ENCODE results near the gene SPOP.

SPOP gene

GRCh38 chr17:49699966-49700575, 22.2 kb upstream of the SPOP start:
- Histone ChIP-seq H3K4me3 (IDR thresholded peaks at IDR 0.05; ENCODE audit: insufficient read depth, low read depth, low read length) (no peak overlapping the region), H3K36me3 (ENCODE audit: insufficient read depth) (no peaks in the 10 kb centered on the region; the same call in 1 of the 2 replicates), H2AFZ (ENCODE audit: low read depth) (no peak overlapping the region), H3K27ac (no peak overlapping the region), H3K27me3 (ENCODE audit: insufficient read depth, low read depth) (no peaks in the 10 kb centered on the region), H3K79me2 (ENCODE audit: insufficient read depth, low read depth) (no peaks in the 10 kb centered on the region), H4K20me1 (ENCODE audit: insufficient read depth) (no peaks in the 10 kb centered on the region), H3K9ac (no peak overlapping the region), H3K4me2 (no peak overlapping the region), H3K4me1 (ENCODE audit: low read depth, poor library complexity, severe bottlenecking) (peaks cover 6% of the 10 kb centered on the region)
- TF ChIP-seq, protein P1, sequence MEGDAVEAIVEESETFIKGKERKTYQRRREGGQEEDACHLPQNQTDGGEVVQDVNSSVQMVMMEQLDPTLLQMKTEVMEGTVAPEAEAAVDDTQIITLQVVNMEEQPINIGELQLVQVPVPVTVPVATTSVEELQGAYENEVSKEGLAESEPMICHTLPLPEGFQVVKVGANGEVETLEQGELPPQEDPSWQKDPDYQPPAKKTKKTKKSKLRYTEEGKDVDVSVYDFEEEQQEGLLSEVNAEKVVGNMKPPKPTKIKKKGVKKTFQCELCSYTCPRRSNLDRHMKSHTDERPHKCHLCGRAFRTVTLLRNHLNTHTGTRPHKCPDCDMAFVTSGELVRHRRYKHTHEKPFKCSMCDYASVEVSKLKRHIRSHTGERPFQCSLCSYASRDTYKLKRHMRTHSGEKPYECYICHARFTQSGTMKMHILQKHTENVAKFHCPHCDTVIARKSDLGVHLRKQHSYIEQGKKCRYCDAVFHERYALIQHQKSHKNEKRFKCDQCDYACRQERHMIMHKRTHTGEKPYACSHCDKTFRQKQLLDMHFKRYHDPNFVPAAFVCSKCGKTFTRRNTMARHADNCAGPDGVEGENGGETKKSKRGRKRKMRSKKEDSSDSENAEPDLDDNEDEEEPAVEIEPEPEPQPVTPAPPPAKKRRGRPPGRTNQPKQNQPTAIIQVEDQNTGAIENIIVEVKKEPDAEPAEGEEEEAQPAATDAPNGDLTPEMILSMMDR (conservative IDR thresholded peaks at IDR 0.05; ENCODE audit: low read depth, low read length): no peak

DNA sequence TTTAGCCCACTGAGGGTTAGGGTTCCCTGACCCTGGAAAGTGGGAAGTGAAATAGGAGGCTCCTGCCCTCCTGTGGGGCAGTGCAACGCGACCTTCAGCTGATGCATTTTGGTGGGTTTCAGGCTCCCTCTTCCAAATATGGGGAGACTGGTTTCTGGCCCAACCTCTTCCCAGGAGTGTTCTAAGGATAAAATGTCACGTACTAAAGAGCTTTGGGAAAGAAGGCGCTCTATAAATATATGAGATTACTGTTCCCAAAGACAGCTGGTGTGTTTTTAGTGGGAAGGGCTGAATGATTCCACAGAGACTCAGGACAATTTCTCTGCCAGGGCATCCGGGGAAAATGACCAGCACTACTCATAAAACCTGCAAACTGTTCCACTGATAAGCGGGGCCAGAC, 20.1 kb upstream of the SPOP start:
- Histone ChIP-seq H3K79me2 (ENCODE audit: insufficient read depth, low read depth) (no peaks in the 10 kb centered on the region), H3K27ac (no peak overlapping the region), H3K4me1 (ENCODE audit: low read depth, poor library complexity, severe bottlenecking) (peaks cover 6% of the 10 kb centered on the region), H2AFZ (ENCODE audit: low read depth) (no peak overlapping the region), H3K4me3 (IDR thresholded peaks at IDR 0.05; ENCODE audit: insufficient read depth, low read depth, low read length) (no peak overlapping the region), H3K36me3 (ENCODE audit: insufficient read depth) (no peaks in the 10 kb centered on the region; the same call in 1 of the 2 replicates), H4K20me1 (ENCODE audit: insufficient read depth) (no peaks in the 10 kb centered on the region), H3K27me3 (ENCODE audit: insufficient read depth, low read depth) (no peaks in the 10 kb centered on the region), H3K4me2 (no peak overlapping the region), H3K9ac (no peak overlapping the region)
- TF ChIP-seq, protein P1 (conservative IDR thresholded peaks at IDR 0.05; ENCODE audit: low read depth, low read length): no peak

- H3K4me1 ChIP-seq (ENCODE audit: low read depth, poor library complexity, severe bottlenecking): peaks cover 6% of the 10 kb centered on the region
- H4K20me1 ChIP-seq (ENCODE audit: insufficient read depth): no peaks in the 10 kb centered on the region
- H3K4me2 ChIP-seq: no peak overlapping the region
Observed at GRCh38 chr17:49696233-49696761, 18.4 kb upstream of the SPOP start.

DNA sequence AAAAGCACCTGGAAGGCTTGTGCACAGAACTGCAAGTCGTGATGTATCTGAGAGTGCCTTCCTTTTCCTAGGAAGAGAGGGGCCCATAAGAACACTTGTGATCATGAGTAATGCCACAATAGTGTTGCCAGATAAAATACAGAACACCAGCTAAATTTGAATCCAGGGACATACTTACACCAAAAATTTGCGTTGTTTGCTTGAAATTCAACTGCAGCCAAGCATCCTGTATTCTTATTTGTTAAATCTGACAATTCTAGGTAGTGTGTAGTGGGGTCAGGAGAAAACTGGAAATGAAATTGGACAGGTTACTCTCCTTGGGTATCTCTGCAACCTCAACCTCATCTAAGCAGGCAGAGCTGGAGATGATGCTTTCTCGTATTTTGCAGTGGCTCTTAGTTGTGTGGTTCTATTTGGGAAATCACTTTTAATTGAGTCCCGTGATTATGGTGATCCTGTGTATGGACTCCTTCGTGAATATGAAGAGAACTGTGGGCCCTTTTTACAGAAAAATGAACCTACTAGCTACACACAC, 17.9 kb upstream of the SPOP start:
- H3K79me2 ChIP-seq (ENCODE audit: insufficient read depth, low read depth): no peaks in the 10 kb centered on the region
- H3K4me1 ChIP-seq (ENCODE audit: low read depth, poor library complexity, severe bottlenecking): peaks cover 6% of the 10 kb centered on the region
- no peak overlapping the region for H3K27ac ChIP-seq
- no peak overlapping the region for H2AFZ ChIP-seq (ENCODE audit: low read depth)
- TF ChIP-seq, protein P1 (conservative IDR thresholded peaks at IDR 0.05; ENCODE audit: low read depth, low read length): peak; percentile 20
- H3K36me3 ChIP-seq (ENCODE audit: insufficient read depth): no peaks in the 10 kb centered on the region; the same call in 1 of the 2 replicates
- no peak overlapping the region for H3K4me3 ChIP-seq (IDR thresholded peaks at IDR 0.05; ENCODE audit: insufficient read depth, low read depth, low read length)
- no peaks in the 10 kb centered on the region for H4K20me1 ChIP-seq (ENCODE audit: insufficient read depth)
- no peak overlapping the region for H3K9ac ChIP-seq
- H3K4me2 ChIP-seq: no peak overlapping the region
- no peaks in the 10 kb centered on the region; the same call in 1 of the 2 replicates for H3K27me3 ChIP-seq (ENCODE audit: insufficient read depth, low read depth)

More at GRCh38 chr17:49696233-49696761, 18.4 kb upstream of the SPOP start:
- TF ChIP-seq, protein P1 (conservative IDR thresholded peaks at IDR 0.05; ENCODE audit: low read depth, low read length): no peak
- Histone ChIP-seq H3K4me3 (IDR thresholded peaks at IDR 0.05; ENCODE audit: insufficient read depth, low read depth, low read length) (no peak overlapping the region), H2AFZ (ENCODE audit: low read depth) (no peak overlapping the region), H3K27me3 (ENCODE audit: insufficient read depth, low read depth) (no peaks in the 10 kb centered on the region; the same call in 1 of the 2 replicates), H3K79me2 (ENCODE audit: insufficient read depth, low read depth) (no peaks in the 10 kb centered on the region), H3K36me3 (ENCODE audit: insufficient read depth) (no peaks in the 10 kb centered on the region; the same call in 1 of the 2 replicates), H3K9ac (no peak overlapping the region), H3K27ac (no peak overlapping the region)

Data from KMS-11 (cell line).